NCI-H69 (cell line): ENCODE measurements around the gene OR13A1.
"Not testable (repeated sequence)": the region's sequence is repeated elsewhere in the genome, so short reads cannot be mapped to it uniquely, and the experiment has no call there.

ENCODE experiments used
- DNase-seq: peaks from one replicate; lab custom pipeline; 2025; lab: John Stamatoyannopoulos, UW

OR13A1 gene, protein sequence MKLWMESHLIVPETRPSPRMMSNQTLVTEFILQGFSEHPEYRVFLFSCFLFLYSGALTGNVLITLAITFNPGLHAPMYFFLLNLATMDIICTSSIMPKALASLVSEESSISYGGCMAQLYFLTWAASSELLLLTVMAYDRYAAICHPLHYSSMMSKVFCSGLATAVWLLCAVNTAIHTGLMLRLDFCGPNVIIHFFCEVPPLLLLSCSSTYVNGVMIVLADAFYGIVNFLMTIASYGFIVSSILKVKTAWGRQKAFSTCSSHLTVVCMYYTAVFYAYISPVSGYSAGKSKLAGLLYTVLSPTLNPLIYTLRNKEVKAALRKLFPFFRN

GRCh38 chr10:45315508-45315907 lies at the start of gene OR13A1:
Gene OR13A1 (minus strand): TSS chr10:45315608. CDS start chr10:45304422, 11,186 bp downstream.
- no peak for DNase-seq

GRCh38 chr10:45361983-45362799 lies 46.8 kb upstream of the OR13A1 start:
- DNase-seq: peak; percentile 16

GRCh38 chr10:45358961-45359360 lies 43.6 kb upstream of the OR13A1 start:
- DNase-seq: not testable (repeated sequence)

DNA sequence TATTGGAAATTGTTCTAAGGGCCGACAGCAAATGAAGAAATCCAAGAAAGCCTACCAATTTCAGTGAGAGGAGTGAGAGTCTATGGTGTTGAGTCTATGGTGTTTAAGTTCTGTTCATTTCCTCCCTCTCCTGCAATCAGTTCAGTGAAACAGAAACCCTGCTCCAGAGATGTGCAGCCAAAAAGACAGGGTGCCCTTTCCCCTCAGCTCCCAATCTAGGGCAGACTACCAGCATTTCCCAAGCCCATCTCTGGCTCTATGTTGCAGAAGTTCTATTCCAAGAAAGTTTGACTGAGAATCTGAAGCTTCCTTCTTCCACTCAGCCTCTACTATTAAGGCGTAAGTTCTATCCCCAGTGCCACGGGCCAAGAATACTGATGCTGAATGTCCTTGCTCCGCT lies 40.1 kb upstream of the OR13A1 start:
- no peak for DNase-seq

GRCh38 chr10:45354261-45354660 lies 38.9 kb upstream of the OR13A1 start:
- no peak for DNase-seq

GRCh38 chr10:45353186-45353585 lies 37.8 kb upstream of the OR13A1 start:
- no peak for DNase-seq

GRCh38 chr10:45348196-45348765 lies 32.9 kb upstream of the OR13A1 start:
- not testable (repeated sequence) for DNase-seq

- DNase-seq: not testable (repeated sequence)
Observed at GRCh38 chr10:45347464-45347863, 32.1 kb upstream of the OR13A1 start.

DNA sequence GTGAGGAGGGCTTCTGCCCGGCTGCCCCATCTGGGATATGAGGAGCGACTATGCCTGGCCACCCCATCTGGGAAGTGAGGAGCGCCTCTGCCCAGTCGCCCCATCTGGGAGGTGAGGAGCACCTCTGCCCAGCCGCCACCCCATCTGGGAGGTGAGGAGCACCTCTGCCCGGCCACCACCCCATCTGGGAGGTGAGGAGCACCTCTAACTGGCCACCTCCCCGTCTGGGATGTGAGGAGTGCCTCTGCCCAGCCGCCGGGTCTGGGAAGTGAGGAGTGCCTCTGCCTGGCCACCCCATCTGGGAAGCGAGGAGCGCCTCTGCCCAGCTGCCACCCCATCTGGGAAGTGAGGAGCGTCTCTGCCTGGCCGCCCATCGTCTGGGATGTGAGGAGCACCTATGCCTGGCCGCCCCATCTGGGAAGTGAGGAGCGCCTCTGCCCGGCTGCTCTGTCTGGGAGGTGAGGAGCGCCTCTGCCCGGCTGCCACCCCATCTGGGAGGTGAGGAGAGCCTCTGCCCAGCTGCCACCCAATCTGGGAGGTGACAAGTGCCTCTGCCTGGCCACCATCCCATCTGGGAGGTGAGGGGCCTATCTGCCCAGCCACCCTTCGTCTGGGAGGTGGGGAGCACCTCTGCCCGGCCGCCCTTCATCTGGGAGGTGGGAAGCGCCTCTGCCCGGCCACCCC lies 31.4 kb upstream of the OR13A1 start:
- DNase-seq: not testable (repeated sequence)

- DNase-seq: not testable (repeated sequence)
Observed at GRCh38 chr10:45340420-45340819, 25.0 kb upstream of the OR13A1 start.

DNA sequence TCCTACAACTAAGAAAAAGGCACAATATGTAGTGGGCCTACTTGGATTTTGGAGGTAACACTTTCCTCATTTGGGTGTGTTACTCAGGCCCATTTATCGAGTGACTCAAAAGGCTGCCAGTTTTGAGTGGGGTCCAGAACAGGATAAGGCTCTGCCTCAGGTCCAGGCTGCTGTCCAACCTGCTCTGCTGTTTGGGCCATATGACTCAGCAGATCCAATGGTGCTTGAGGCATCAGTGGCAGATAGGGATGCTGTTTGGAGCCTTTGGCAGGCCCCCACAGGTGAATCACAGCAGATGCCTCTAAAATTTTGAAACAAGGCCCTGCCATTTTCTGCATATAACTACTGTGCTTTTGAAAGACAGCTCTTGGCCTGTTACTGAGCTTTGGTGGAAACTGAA lies 24.5 kb upstream of the OR13A1 start:
- no peak for DNase-seq

DNA sequence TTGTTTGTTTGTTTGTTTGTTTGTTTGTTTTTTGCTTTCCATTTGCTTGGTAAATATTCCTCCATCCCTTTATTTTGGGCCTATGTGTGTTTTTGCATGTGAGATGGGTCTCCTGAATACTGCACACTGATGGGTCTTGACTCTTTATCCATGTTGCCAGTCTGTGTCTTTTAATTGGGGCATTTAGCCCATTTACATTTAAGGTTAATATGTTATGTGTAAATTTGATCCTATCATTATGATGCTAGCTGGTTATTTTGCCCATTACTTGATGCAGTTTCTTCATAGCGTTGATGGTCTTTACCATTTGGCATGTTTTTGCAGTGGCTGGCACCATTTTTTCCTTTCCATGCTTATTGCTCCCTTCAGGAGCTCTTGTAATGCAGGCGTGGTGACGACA lies 16.4 kb upstream of the OR13A1 start:
- not testable (repeated sequence) for DNase-seq

DNA sequence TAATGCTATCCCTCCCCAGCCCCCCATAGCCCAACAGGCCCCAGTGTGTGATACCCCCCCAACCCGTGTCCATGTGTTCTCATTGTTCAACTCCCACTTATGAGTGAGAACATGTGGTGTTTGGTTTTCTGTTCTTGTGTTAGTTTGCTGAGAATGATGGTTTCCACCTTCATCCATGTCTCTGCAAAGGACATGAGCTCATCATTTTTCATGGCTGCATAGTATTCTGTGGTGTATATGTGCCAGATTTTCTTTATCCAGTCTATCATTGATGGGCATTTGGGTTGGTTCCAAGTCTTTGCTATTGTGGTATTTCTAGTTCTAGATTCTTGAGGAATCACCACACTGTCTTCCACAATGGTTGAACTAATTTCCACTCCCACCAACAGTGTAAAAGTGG lies 11.5 kb upstream of the OR13A1 start:
- DNase-seq: not testable (repeated sequence)

GRCh38 chr10:45325116-45325515 lies 9.7 kb upstream of the OR13A1 start:
- no peak for DNase-seq

DNA sequence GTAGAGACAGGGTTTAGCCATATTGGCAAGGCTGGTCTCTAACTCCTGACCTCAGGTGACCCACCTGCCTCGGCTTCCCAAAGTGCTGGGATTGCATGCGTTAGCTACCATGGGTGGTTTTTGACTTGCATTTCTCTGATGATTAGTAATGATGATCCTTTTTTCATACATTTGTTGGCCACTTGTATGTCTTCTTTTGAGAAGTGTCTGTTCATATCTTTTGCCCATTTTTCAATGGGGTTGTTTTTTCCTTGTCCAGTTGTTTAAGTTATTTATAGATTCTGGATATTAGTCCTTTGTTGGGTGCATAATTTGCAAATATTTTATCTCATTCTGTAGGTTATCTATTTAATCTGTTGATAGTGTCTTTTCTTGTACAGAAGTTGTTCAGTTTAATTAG lies 4.3 kb upstream of the OR13A1 start:
- DNase-seq: no peak

DNA sequence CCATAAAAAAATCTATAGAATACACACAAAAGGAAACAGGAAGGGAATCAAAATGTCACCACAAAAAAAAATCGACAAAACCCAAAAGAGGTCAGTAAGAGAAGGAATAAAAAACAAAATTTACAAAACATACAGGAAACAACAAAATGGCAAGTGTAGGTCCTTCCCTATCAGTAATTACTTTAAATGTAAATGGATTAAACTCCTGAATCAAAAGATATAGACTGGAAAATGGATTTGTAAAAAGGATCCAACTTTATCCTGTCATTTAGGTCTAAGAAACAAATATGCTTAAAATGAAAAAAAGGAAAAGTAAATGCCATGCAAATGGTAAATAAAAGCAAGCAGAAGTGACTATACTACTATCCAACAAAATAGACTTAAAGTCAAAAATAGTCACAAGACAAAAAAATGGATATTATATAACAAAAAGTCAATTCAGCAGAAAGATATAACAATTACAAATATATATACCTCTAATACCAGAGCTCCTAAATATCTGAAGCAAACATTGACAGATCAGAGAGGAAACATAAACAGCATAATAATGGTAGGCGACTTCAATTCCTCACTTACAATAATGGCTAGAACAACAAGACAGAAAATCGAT lies 2.0 kb downstream of the OR13A1 start:
- DNase-seq: no peak

GRCh38 chr10:45308707-45309106 lies 6.7 kb downstream of the OR13A1 start:
- no peak for DNase-seq

GRCh38 chr10:45302573-45302972 lies 12.8 kb downstream of the OR13A1 start:
- DNase-seq: no peak

DNA sequence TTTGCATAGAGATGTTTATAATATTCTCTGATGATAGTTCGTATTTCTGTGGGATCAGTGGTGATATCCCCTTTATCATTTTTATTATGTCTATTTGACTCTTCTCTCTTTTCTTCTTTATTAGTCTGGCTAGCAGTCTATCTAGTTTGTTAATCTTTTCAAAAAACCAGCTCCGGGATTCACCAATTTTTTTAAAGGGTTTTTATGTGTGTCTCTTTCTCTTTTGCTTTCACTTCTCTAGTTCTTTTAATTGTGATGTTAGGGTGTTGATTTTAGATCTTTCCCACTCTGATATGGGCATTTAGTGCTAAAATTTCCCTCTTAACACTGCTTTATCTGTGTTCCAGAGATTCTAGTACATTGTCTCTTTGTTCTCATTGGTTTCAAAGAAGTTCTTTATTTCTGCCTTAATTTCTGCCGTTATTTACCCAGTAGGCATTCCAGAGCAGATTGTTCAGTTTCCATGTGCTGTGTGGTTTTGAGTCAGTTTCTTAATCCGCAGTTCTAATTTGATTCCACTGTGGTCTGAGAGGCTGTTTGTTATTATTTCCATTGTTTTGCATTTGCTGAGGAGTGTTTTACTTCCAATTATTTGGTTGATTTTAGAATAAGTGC lies 17.0 kb downstream of the OR13A1 start:
- DNase-seq: not testable (repeated sequence)

DNA sequence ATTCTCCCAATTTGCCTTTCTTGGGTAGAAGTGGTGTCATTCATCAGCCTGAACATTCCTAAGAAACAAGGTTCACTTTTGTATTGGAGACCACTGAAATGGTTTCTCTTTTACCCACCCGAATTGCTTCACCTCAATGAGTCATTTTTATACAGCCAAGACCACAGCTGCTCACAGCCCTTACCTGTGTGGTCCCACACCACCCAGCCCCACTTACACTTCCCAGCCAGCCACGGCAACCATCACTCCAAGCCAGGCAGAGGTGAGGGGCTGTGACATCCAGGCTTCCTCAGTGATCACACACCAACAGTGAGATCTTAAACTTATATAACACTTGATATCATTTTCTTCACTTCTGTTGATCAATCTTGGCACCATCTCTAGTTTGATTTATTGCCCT lies 20.7 kb downstream of the OR13A1 start:
- no peak for DNase-seq

DNA sequence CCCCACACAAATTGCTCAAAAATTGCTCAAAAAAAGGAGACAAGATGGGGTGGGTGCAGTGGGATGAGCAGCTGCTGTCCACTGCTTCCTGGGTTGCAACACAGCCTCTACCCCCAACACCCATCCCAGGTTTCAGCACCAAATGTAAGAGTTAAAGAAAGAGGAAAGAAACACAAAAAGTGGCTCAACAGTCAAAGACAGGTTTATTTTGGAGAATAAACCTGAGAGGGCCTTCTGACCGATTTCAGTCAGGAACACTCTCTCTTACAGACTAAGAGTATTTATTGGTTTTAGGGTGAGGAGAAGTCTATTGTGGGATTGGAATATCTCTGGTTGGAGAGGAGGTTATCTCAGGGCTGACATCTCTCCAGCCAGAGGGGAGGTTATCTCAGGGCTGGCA lies 28.4 kb downstream of the OR13A1 start:
- DNase-seq: no peak
